ENCODE measurements around the gene DEFB127.
"Not testable (repeated sequence)": the region's sequence is repeated elsewhere in the genome, so short reads cannot be mapped to it uniquely, and the experiment has no call there.

Gene DEFB127, protein sequence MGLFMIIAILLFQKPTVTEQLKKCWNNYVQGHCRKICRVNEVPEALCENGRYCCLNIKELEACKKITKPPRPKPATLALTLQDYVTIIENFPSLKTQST

DNA sequence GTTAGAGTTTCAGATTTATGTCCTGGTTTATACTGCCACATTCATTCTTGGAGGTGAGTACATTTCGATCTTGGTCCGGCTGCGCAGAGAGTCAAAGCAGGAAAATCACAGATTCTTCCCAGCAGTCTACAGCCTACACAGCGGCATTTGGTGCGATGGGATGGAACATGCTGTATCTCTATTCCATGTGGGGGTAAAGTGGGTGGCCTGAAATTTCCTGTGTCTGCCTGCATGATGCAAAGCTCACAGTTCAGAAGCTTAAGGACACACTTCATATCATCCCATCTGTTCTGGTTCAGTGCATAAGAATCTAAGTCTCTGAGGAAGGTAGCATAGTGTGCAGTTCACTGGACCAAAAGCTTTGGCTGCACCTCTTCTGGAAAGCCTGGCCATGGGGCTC, at the start of gene DEFB127:
TSS of gene DEFB127 (plus strand) at position 301 of the 400 bp plus-strand sequence. CDS start at position 392, 91 bp downstream.
- no peaks in the 10 kb centered on the region for H3K9me3 ChIP-seq (ENCODE audit: control insufficient read depth, low read depth, low read length)
- H3K4me1 ChIP-seq (ENCODE audit: control insufficient read depth, low read depth, low read length): no peaks in the 10 kb centered on the region
- no peak within 1 kb of the TSS for H3K27ac ChIP-seq (ENCODE audit: low read length)
- H3K4me3 ChIP-seq (ENCODE audit: low read length): no peak within 1 kb of the TSS
- H3K9ac ChIP-seq (ENCODE audit: low read length): no peak within 1 kb of the TSS
- H3K36me3 ChIP-seq (ENCODE audit: control insufficient read depth, low read depth, low read length): no peaks in the 10 kb centered on the region
- H3K27me3 ChIP-seq (ENCODE audit: control insufficient read depth, insufficient read depth, low read length): no peaks in the 10 kb centered on the region

DNA sequence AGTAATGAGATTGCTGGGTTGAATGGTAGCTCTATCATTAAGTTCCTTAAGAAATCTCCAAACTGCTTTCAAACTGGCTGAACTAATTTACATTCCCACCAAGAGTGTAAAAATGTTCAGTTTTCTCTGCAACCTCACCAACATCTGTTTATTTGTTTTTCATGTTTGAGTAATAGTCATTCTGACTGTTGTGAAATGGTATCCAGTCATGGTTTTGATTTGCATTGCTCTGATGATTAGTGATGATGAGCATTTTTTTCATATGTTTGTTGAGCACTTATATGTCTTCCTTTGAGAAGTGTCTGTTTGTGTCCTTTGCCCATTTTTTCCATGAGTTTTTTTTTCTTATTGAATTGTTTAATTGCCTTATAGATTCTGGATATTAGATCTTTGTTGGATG, 44.9 kb upstream of the DEFB127 start:
- Histone ChIP-seq H3K27me3 (ENCODE audit: control insufficient read depth, insufficient read depth, low read length) (no peaks in the 10 kb centered on the region), H3K4me1 (ENCODE audit: control insufficient read depth, low read depth, low read length) (no peaks in the 10 kb centered on the region), H3K9ac (ENCODE audit: low read length) (no peak overlapping the region), H3K9me3 (ENCODE audit: control insufficient read depth, low read depth, low read length) (no peaks in the 10 kb centered on the region), H3K36me3 (ENCODE audit: control insufficient read depth, low read depth, low read length) (no peaks in the 10 kb centered on the region), H3K27ac (ENCODE audit: low read length) (no peak overlapping the region), H3K4me3 (ENCODE audit: low read length) (no peak overlapping the region)

DNA sequence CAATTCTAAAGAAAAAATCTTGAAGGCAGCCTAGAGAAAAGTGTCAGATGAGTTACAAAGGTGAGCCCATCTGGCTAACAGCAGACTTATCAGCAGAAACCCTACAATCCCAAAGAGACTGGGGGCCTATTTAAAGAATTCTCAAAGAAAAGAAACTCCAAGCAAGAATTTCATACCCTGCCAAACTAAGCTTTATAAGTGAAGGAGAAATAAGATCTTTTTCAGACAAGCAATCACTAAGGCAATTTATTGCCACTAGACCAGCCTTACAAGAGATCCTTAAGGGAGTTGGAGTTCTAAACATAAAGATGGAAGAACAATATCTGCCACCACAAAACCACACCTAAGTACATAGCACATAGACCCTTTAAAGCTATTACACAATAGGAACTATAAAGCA, 39.7 kb upstream of the DEFB127 start:
- no peak overlapping the region for H3K4me3 ChIP-seq (ENCODE audit: low read length)
- H3K27ac ChIP-seq (ENCODE audit: low read length): no peak overlapping the region
- peaks cover 11% of the 10 kb centered on the region for H3K27me3 ChIP-seq (ENCODE audit: control insufficient read depth, insufficient read depth, low read length)
- no peak overlapping the region for H3K9ac ChIP-seq (ENCODE audit: low read length)
- H3K36me3 ChIP-seq (ENCODE audit: control insufficient read depth, low read depth, low read length): no peaks in the 10 kb centered on the region
- H3K9me3 ChIP-seq (ENCODE audit: control insufficient read depth, low read depth, low read length): no peaks in the 10 kb centered on the region
- no peaks in the 10 kb centered on the region for H3K4me1 ChIP-seq (ENCODE audit: control insufficient read depth, low read depth, low read length)

DNA sequence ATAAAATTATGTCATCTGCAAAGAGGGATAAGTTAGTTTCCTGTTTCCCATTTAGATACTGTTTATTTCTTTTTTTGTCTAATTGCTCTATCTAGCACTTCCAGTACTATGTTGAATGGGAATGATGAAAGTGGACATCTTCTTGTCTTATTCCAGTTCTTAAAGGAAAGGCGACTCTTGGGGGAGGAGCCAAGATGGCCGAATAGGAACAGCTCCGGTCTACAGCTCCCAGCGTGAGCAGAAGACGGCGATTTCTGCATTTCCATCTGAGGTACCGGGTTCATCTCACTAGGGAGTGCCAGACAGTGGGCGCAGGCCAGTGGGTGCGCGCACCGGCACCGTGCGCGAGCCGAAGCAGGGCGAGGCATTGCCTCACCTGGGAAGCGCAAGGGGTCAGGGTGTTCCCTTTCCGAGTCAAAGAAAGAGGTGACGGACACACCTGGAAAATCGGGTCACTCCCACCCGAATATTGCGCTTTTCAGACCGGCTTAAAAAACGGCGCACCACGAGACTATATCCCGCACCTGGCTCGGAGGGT, 27.4 kb upstream of the DEFB127 start:
- peak overlapping the region; percentile 17 for H3K4me3 ChIP-seq (ENCODE audit: low read length)
- H3K27ac ChIP-seq (ENCODE audit: low read length); H3K36me3 ChIP-seq (ENCODE audit: control insufficient read depth, low read depth, low read length); H3K4me1 ChIP-seq (ENCODE audit: control insufficient read depth, low read depth, low read length); H3K27me3 ChIP-seq (ENCODE audit: control insufficient read depth, insufficient read depth, low read length); H3K9ac ChIP-seq (ENCODE audit: low read length); H3K9me3 ChIP-seq (ENCODE audit: control insufficient read depth, low read depth, low read length): not testable (repeated sequence)

DNA sequence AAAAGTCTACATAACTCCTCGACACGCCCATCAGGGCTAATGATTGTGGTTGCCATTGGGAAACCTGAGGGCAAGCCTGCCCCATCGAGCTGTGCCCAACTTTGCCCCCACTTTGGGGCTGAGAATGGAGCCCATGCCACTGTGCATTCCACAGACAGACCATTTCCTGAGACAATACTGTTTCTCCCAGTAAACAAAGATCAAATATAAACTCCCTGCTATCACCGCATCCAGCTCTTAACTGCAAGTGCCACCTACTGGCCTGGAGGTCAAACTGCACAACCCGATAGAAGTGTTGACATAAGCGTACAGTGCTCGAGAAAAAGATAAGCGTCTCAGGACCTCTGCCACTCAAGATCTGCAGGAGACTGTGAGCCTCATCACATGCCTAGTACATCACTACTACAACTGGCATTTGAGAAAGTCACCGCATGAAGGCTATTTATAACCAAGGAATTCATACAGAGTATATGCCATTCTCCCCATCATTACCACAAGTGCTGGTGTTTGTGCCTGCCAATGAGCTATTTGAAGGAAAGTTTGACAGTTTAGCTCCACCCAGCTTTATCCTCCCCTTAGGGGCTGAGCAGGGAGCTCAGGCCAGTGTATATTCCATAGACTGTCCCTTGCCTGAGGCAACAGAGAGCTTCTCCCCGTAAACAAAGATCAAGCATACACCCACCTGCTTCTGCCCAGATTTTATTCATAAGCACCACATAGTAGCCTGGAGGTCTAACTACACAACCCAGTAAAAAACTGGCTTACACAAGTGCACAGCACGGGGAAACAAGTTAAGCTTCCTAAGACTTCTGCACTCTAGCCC, 19.4 kb upstream of the DEFB127 start:
- Histone ChIP-seq H3K9me3 (ENCODE audit: control insufficient read depth, low read depth, low read length) (peaks cover 4% of the 10 kb centered on the region), H3K4me3 (ENCODE audit: low read length) (no peak overlapping the region), H3K27ac (ENCODE audit: low read length) (no peak overlapping the region), H3K27me3 (ENCODE audit: control insufficient read depth, insufficient read depth, low read length) (no peaks in the 10 kb centered on the region), H3K4me1 (ENCODE audit: control insufficient read depth, low read depth, low read length) (no peaks in the 10 kb centered on the region), H3K9ac (ENCODE audit: low read length) (no peak overlapping the region), H3K36me3 (ENCODE audit: control insufficient read depth, low read depth, low read length) (no peaks in the 10 kb centered on the region)

DNA sequence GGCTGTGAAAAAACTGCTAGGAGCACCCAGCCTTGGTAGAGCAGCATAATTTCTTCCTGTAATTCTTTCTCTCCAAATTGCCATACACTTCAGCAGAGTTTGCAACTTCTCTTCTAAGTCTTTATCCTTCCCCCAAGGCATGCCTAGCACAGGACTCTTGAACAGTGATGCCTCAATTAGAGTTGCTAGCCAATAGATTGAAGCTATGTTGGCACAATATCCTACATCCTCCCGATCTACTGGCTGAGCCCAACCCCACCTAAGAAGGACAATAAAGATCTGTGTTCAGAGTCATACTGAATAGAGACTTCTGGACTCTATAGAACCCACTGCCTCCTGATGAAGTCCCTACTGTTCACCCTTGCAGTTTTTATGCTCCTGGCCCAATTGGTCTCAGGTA, 15.0 kb upstream of the DEFB127 start, which contains the start of gene DEFB126:
TSS of gene DEFB126 (plus strand) at position 301 of the 400 bp plus-strand sequence. CDS start at position 340, 39 bp downstream.
- H3K9ac ChIP-seq (ENCODE audit: low read length): no peak within 1 kb of the TSS
- no peaks in the 10 kb centered on the region for H3K36me3 ChIP-seq (ENCODE audit: control insufficient read depth, low read depth, low read length)
- H3K4me1 ChIP-seq (ENCODE audit: control insufficient read depth, low read depth, low read length): peaks cover 13% of the 10 kb centered on the region
- H3K9me3 ChIP-seq (ENCODE audit: control insufficient read depth, low read depth, low read length): peaks cover 4% of the 10 kb centered on the region
- H3K27ac ChIP-seq (ENCODE audit: low read length): no peak within 1 kb of the TSS
- no peaks in the 10 kb centered on the region for H3K27me3 ChIP-seq (ENCODE audit: control insufficient read depth, insufficient read depth, low read length)
- no peak within 1 kb of the TSS for H3K4me3 ChIP-seq (ENCODE audit: low read length)

DNA sequence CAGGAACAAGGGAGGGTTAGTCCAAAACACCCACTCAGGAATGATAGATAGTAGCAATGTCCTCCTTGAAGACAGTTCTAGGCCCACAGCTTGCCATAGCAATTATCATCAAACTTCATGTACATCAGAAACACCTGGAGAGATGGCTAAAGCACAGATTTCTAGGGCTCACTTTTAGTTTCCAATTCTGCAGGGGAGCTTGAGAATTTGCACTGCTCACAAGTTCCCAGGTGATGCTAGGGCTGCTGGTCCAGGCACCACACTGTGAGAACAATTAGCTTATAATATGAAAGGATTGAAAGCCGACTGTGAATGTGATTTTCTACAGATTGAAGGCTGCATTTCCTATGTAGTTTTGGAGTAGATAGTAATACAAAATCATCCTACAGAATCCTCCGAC, 11.4 kb upstream of the DEFB127 start:
- no peaks in the 10 kb centered on the region for H3K27me3 ChIP-seq (ENCODE audit: control insufficient read depth, insufficient read depth, low read length)
- no peak overlapping the region for H3K4me3 ChIP-seq (ENCODE audit: low read length)

DNA sequence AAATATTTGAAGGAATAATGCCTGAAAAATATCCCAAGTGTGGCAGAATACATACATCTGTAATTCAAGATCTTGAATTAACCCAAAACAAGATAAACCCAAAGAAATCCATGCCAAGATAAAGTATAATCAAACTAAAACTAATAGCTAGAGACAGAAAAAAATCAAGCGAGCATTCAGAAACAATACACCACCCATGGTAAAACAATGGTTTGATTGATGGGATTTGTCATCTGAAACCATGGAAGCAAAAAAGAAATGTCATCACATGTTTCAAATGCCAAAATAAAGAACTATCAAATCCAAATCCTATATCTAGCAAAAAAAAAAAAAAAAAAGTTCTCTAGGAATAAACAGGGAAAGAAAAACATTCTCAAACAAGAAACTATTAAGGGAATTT, 5.1 kb upstream of the DEFB127 start:
- Histone ChIP-seq H3K9me3 (ENCODE audit: control insufficient read depth, low read depth, low read length) (no peaks in the 10 kb centered on the region), H3K36me3 (ENCODE audit: control insufficient read depth, low read depth, low read length) (no peaks in the 10 kb centered on the region)

More for the DNA sequence above, 11.4 kb upstream of the DEFB127 start:
- H3K9me3 ChIP-seq (ENCODE audit: control insufficient read depth, low read depth, low read length): no peaks in the 10 kb centered on the region
- no peak overlapping the region for H3K9ac ChIP-seq (ENCODE audit: low read length)
- no peaks in the 10 kb centered on the region for H3K36me3 ChIP-seq (ENCODE audit: control insufficient read depth, low read depth, low read length)
- peaks cover 13% of the 10 kb centered on the region for H3K4me1 ChIP-seq (ENCODE audit: control insufficient read depth, low read depth, low read length)
- no peak overlapping the region for H3K27ac ChIP-seq (ENCODE audit: low read length)

DNA sequence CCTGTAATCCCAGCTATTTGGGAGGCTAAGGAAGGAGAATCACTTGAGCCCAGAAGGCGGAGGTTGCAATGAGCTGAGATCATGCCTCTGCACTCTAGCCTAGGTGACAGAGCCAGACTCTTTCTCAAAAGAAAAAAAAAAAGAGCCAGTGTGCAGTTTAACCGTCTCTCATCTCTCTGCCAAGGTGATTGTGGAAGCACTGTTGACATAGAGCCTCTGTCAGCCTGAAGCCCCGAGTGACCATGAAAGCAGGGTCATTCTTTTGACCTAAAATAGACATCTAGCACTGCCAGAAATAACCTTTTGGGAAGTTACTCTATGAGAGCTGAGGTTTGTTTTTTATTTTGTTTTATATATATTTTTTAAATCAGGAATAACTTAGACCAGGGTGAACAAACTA, 7.4 kb downstream of the DEFB127 start:
- H3K27me3 ChIP-seq (ENCODE audit: control insufficient read depth, insufficient read depth, low read length): no peaks in the 10 kb centered on the region
- H3K36me3 ChIP-seq (ENCODE audit: control insufficient read depth, low read depth, low read length): no peaks in the 10 kb centered on the region
- H3K4me3 ChIP-seq (ENCODE audit: low read length): no peak overlapping the region
- no peaks in the 10 kb centered on the region for H3K4me1 ChIP-seq (ENCODE audit: control insufficient read depth, low read depth, low read length)
- no peak overlapping the region for H3K9ac ChIP-seq (ENCODE audit: low read length)
- no peak overlapping the region for H3K27ac ChIP-seq (ENCODE audit: low read length)
- H3K9me3 ChIP-seq (ENCODE audit: control insufficient read depth, low read depth, low read length): no peaks in the 10 kb centered on the region

More for the DNA sequence above, 5.1 kb upstream of the DEFB127 start:
- no peak overlapping the region for H3K4me3 ChIP-seq (ENCODE audit: low read length)
- no peak overlapping the region for H3K27ac ChIP-seq (ENCODE audit: low read length)
- no peaks in the 10 kb centered on the region for H3K27me3 ChIP-seq (ENCODE audit: control insufficient read depth, insufficient read depth, low read length)
- H3K9ac ChIP-seq (ENCODE audit: low read length): no peak overlapping the region
- no peaks in the 10 kb centered on the region for H3K4me1 ChIP-seq (ENCODE audit: control insufficient read depth, low read depth, low read length)

DNA sequence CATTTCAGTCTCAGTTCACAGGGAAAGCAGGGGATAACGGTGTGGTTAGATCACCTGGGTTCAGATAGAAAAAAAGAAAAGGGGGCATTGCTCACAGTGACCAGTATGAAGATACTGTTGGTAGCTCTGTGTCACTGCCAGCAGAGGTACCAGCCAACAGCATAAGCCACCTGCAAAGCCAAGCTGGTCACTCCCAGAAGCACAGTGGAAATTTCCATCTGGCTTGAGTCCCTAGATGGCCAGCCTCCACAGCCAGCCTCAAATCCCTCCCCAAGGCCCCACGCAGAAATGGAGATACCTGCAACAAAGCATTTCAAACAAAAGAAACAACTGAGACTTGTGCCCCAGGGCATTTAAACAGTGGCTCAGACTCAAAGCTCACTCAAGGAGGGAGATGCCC, 11.6 kb downstream of the DEFB127 start:
- Histone ChIP-seq H3K27ac (ENCODE audit: low read length) (no peak overlapping the region), H3K9me3 (ENCODE audit: control insufficient read depth, low read depth, low read length) (no peaks in the 10 kb centered on the region), H3K27me3 (ENCODE audit: control insufficient read depth, insufficient read depth, low read length) (no peaks in the 10 kb centered on the region), H3K4me3 (ENCODE audit: low read length) (no peak overlapping the region), H3K9ac (ENCODE audit: low read length) (no peak overlapping the region), H3K4me1 (ENCODE audit: control insufficient read depth, low read depth, low read length) (no peaks in the 10 kb centered on the region), H3K36me3 (ENCODE audit: control insufficient read depth, low read depth, low read length) (no peaks in the 10 kb centered on the region)

DNA sequence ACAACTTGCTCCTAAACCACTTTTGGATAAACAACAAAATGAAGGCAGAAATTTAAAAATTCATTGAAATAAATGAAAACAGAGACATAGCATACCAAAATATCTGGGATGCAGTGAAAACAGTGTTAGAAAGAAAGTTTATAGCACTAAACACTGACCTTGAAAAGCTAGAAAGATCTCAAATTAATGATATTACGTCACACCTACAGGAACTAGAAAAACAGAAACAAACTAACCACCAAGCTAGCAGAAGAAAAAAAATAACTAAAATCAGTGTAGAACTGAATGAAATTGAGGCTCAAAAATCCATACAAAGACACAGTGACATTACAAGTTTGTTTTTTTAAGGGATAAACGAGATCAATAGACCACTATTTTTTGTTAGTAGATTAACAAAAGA, 27.0 kb downstream of the DEFB127 start:
- no peak overlapping the region for H3K27ac ChIP-seq (ENCODE audit: low read length)
- H3K4me3 ChIP-seq (ENCODE audit: low read length): no peak overlapping the region
- H3K27me3 ChIP-seq (ENCODE audit: control insufficient read depth, insufficient read depth, low read length): no peaks in the 10 kb centered on the region
- H3K36me3 ChIP-seq (ENCODE audit: control insufficient read depth, low read depth, low read length): no peaks in the 10 kb centered on the region
- H3K9me3 ChIP-seq (ENCODE audit: control insufficient read depth, low read depth, low read length): no peaks in the 10 kb centered on the region
- no peaks in the 10 kb centered on the region for H3K4me1 ChIP-seq (ENCODE audit: control insufficient read depth, low read depth, low read length)
- no peak overlapping the region for H3K9ac ChIP-seq (ENCODE audit: low read length)

DNA sequence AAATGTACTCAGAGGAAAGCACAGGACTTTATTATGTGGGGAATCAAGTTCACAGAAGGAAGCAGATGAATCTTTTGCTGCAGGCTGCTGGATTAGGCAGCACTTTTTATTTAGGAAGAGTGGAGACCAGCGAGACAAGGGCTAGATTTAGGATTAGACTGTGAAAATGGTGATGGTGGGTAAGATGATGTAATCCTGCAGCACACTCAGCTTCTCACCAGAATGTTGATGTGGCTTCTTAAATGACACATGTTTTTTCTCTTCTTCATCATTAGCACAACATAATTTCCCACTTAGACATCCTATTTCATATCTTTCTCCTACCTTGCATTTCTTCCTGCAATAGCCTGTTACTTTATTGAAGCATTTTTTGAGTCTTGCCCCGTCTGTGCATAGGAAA, 30.5 kb downstream of the DEFB127 start:
- no peaks in the 10 kb centered on the region for H3K27me3 ChIP-seq (ENCODE audit: control insufficient read depth, insufficient read depth, low read length)
- no peak overlapping the region for H3K4me3 ChIP-seq (ENCODE audit: low read length)
- no peak overlapping the region for H3K27ac ChIP-seq (ENCODE audit: low read length)
- H3K36me3 ChIP-seq (ENCODE audit: control insufficient read depth, low read depth, low read length): no peaks in the 10 kb centered on the region
- no peak overlapping the region for H3K9ac ChIP-seq (ENCODE audit: low read length)
- no peaks in the 10 kb centered on the region for H3K4me1 ChIP-seq (ENCODE audit: control insufficient read depth, low read depth, low read length)
- H3K9me3 ChIP-seq (ENCODE audit: control insufficient read depth, low read depth, low read length): no peaks in the 10 kb centered on the region

Measured in iPS-18a (cell line).